Gastrocnemius medialis (tissue), 4 donors: Measurements from ENCODE around the gene PPARG. TPM values are rescaled to one million over a fixed set of nuclear protein-coding genes. Genes with fewer than 3 reads are reported as not detected.

Source experiments
- ATAC-seq, 2 donors: fragments of 150-250 bp; one replicate each; pipeline ENCODE4 v1.9.1; 2016
- DNase-seq, 2 donors: peaks; one replicate each; pipeline ENCODE4 v3.0.0-alpha.2; 2019
- H3K27ac ChIP-seq, 4 donors: fragments of 200-600 bp; sonication (generic); 1 replicate in 1 of 4; 2 replicates in 3 of 4; pipeline ENCODE4 v1.5.1; 2016 to 2018; ENCODE audit warnings: mild to moderate bottlenecking in 2 of 4, moderate library complexity in 1 of 4
- H3K27me3 ChIP-seq, 3 donors: fragments of 200-600 bp; sonication (generic) in 2 of 3; 1 replicate in 1 of 3; 2 replicates in 2 of 3; pipeline versions ENCODE4 v1.5.1 to v1.6.0; 2016 to 2019; ENCODE audit warnings: mild to moderate bottlenecking in 1 of 3, moderate library complexity in 1 of 3
- H3K36me3 ChIP-seq, 2 donors: fragments of 200-600 bp; sonication (generic) in 1 of 2; one replicate each; pipeline ENCODE4 v1.5.1; 2017 to 2018
- H3K4me1 ChIP-seq, 2 donors: fragments of 200-600 bp; sonication (generic) in 1 of 2; one replicate each; pipeline ENCODE4 v1.5.1; 2016 to 2017; ENCODE audit warnings: mild to moderate bottlenecking in 2 of 2
- H3K4me3 ChIP-seq, 4 donors: fragments of 200-600 bp; sonication (generic) in 3 of 4; 1 replicate in 1 of 4; 2 replicates in 3 of 4; pipeline ENCODE4 v1.5.1; 2016 to 2019; ENCODE audit warnings: mild to moderate bottlenecking in 2 of 4
- H3K9me3 ChIP-seq, 3 donors: fragments of 200-600 bp; sonication (generic) in 2 of 3; 1 replicate in 1 of 3; 2 replicates in 2 of 3; pipeline ENCODE4 v1.5.1; 2016 to 2019
- POLR2A ChIP-seq, 2 donors: fragments of 450-650 bp; IDR thresholded peaks; one replicate each; pipeline ENCODE4 v1.6.1; 2017; ENCODE audit warnings: antibody characterized with exemption in 2 of 2, mild to moderate bottlenecking in 2 of 2, moderate library complexity in 2 of 2
- in situ Hi-C, 4 donors: fragments of 200-750 bp; cut with MboI; loops; one replicate each; pipeline versions ENCODE4 v1.15.0 to v1.8.0; 2017; ENCODE audit warnings: low sequenced_read_pairs in 4 of 4
- intact Hi-C: fragments of 100-400 bp; cut with DNase I; formaldehyde crosslinking; loops from one replicate; pipeline ENCODE4 v1.15.1; 2023; ENCODE audit warnings: low total_unique reads
- total RNA-seq, 4 donors: library from RNA; depleted of rRNA; stranded (reverse); fragments of >200 nt; gene quantifications; one replicate each; pipeline versions ENCODE4 v1.1.0 to v1.2.3, GENCODE V29; 2016
- TF ChIP-seq, protein P1 (sequence below), 5 experiments: fragments of 450-650 bp in 3 of 5; fragments of 200-600 bp in 2 of 5; sonication (generic) in 2 of 5; IDR thresholded peaks in 4 of 5; conservative IDR thresholded peaks in 1 of 5; 1 replicate in 4 of 5; 2 replicates in 1 of 5; pipeline ENCODE4 v1.5.1; 2016 to 2019; ENCODE audit warnings: antibody characterized with exemption in 5 of 5, mild to moderate bottlenecking in 3 of 5, moderate library complexity in 3 of 5

PPARG gene
- total RNA-seq, 4 donors from 2014 or later = 4.9 to 10.6 (median 8.5) TPM

DNA sequence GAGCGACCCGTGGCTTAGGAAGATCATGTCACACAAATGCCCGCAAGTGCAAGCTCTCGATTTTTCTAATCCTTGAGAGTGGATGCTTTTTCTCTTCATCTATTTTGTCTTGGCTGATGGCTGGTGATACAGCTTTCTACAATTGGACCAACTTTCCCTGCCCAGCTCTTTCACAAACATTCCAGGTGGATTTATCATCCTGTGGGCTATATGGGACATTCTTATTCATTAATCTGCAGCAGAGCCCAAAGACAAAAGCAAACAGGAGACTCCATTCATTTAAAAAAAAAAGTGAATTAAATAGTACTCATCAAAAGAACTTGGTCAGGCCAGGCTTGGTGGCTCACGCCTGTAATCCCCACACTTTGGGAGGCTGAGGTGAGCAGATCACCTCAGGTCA lies 181.2 kb downstream of the PPARG start:
- no peak for TF ChIP-seq POLR2A (IDR thresholded peaks at IDR 0.05)
- TF ChIP-seq, protein P1, sequence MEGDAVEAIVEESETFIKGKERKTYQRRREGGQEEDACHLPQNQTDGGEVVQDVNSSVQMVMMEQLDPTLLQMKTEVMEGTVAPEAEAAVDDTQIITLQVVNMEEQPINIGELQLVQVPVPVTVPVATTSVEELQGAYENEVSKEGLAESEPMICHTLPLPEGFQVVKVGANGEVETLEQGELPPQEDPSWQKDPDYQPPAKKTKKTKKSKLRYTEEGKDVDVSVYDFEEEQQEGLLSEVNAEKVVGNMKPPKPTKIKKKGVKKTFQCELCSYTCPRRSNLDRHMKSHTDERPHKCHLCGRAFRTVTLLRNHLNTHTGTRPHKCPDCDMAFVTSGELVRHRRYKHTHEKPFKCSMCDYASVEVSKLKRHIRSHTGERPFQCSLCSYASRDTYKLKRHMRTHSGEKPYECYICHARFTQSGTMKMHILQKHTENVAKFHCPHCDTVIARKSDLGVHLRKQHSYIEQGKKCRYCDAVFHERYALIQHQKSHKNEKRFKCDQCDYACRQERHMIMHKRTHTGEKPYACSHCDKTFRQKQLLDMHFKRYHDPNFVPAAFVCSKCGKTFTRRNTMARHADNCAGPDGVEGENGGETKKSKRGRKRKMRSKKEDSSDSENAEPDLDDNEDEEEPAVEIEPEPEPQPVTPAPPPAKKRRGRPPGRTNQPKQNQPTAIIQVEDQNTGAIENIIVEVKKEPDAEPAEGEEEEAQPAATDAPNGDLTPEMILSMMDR (IDR thresholded peaks at IDR 0.05 in 4 of 5, conservative IDR thresholded peaks at IDR 0.05 in 1 of 5) = no peak
- Histone ChIP-seq H3K27me3 (no peaks in the 10 kb centered on the region), H3K36me3 (no peaks in the 10 kb centered on the region), H3K4me1 (no peaks in the 10 kb centered on the region), H3K9me3 (no peaks in the 10 kb centered on the region), H3K27ac (no peak overlapping the region), H3K4me3 (no peak overlapping the region)
- DNase-seq = no peak
- ATAC-seq = no peak
- in situ Hi-C loops (loop anchor here in 2 of 4 donors (10.0 kb wide), 2 partner anchors 285 to 335 kb away; no protein-coding TSS in a partner anchor), intact Hi-C loops (no loop called here)

DNA sequence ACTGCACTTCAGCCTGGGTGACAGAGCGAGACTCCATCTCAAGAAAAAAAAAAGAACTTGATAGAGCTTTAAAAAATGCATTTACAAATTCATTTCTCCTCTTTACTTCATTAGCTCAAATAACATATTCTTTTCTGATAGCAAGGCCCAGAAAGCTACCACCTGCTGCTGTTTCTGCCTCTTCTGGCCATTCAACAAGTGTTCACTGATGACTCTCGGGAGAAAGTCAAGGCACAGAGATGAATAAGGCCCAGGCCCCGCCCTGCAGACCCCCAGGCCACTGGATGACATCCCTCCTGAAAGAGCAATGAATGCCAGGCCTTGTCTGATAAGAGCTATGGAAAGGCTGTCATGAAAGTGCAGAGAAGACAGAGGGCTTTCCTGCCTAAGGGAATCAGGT lies 181.8 kb downstream of the PPARG start:
- no peaks in the 10 kb centered on the region for H3K27me3 ChIP-seq
- H3K4me3 ChIP-seq = no peak overlapping the region
- H3K36me3 ChIP-seq = no peaks in the 10 kb centered on the region
- intact Hi-C loops = no loop called here
- DNase-seq (no peak), ATAC-seq (no peak)
- H3K27ac ChIP-seq = no peak overlapping the region
- no peaks in the 10 kb centered on the region for H3K9me3 ChIP-seq
- in situ Hi-C loops = loop anchor here in 2 of 4 donors (10.0 kb wide), 2 partner anchors 286 to 336 kb away; no protein-coding TSS in a partner anchor
- TF ChIP-seq, protein P1 (IDR thresholded peaks at IDR 0.05 in 4 of 5, conservative IDR thresholded peaks at IDR 0.05 in 1 of 5) = no peak
- no peaks in the 10 kb centered on the region for H3K4me1 ChIP-seq

DNA sequence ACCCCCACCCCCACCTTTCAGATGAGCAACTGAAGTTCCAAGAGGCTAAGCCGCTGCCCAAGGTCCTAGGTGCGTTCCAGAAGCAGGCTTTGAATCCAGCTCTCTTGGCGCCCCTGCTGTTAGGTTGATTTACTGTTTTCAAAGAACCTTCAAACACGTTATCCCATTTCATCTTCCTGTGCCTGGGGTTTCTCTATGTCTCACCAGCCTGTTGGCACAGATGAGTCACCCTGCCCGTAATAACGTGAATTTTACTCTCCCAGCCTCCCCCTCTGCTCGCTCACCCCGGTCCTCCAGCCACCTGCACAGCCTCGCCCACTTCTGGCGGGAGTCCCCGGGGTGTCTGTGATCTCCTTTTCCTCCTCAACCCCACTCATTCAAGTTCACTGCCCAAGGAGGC lies 182.4 kb downstream of the PPARG start:
- DNase-seq (no peak), ATAC-seq (no peak)
- no peaks in the 10 kb centered on the region for H3K36me3 ChIP-seq
- H3K4me3 ChIP-seq = no peak overlapping the region
- no peak for TF ChIP-seq POLR2A (IDR thresholded peaks at IDR 0.05)
- TF ChIP-seq, protein P1 (IDR thresholded peaks at IDR 0.05 in 4 of 5, conservative IDR thresholded peaks at IDR 0.05 in 1 of 5) = no peak
- intact Hi-C loops = no loop called here
- in situ Hi-C loops = loop anchor here in 2 of 4 donors (10.0 kb wide), 2 partner anchors 286 to 336 kb away; no protein-coding TSS in a partner anchor
- no peak overlapping the region for H3K27ac ChIP-seq
- no peaks in the 10 kb centered on the region for H3K9me3 ChIP-seq
- peaks cover 0 to 2% of the 10 kb centered on the region in 2 donors for H3K4me1 ChIP-seq
- H3K27me3 ChIP-seq = no peaks in the 10 kb centered on the region

DNA sequence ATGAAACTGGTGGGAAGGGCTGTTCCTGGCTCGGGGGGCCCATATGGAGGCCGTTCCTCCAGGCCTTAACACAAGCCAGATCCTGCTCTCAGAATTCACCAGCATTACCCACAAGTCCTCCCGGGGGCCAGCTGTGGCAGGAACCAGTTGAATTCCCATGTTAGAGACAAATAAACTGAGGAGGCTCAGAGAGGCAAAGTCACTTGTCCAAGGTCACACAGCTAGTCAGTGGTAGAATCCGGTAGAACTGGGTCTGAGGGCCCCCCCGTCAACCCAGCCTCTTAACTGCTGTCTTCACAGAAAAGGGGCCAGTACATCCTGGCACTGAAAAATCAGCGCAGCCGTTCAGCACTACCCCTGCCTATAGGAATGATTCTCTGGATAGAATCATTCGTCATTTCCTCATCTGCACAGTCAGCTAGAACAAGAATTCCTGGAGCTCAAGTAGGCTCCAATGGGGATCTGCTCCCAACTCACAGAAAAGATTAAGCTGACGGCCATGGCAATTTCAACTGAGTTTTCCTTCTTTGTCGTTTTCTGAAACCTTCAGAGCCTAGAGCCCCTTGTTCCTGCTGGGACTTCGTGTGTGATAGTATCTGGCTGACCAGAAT lies 183.2 kb downstream of the PPARG start:
- intact Hi-C loops = no loop called here
- H3K27me3 ChIP-seq = no peaks in the 10 kb centered on the region
- TF ChIP-seq, protein P1 (IDR thresholded peaks at IDR 0.05 in 4 of 5, conservative IDR thresholded peaks at IDR 0.05 in 1 of 5) = no peak
- TF ChIP-seq POLR2A (IDR thresholded peaks at IDR 0.05) = no peak
- no peak for DNase-seq
- ATAC-seq = no peak
- no peak overlapping the region for H3K27ac ChIP-seq
- in situ Hi-C loops = loop anchor here in 2 of 4 donors (10.0 kb wide), 2 partner anchors 287 to 337 kb away; no protein-coding TSS in a partner anchor
- H3K4me3 ChIP-seq = no peak overlapping the region
- no peaks in the 10 kb centered on the region for H3K9me3 ChIP-seq
- no peaks in the 10 kb centered on the region for H3K36me3 ChIP-seq
- H3K4me1 ChIP-seq = peaks cover 0 to 5% of the 10 kb centered on the region in 2 donors
